CD14-positive monocyte (primary cell): Measurements from ENCODE around the gene FDPS. TPM values are rescaled to one million over a fixed set of nuclear protein-coding genes. Genes with fewer than 3 reads are reported as not detected.

ENCODE experiments used
- DNase-seq, 3 donors: peaks; one replicate each; pipeline ENCODE4 v3.0.0-alpha.2; 2011 to 2022
- H2AFZ ChIP-seq: 2 replicates; pipeline ENCODE4 v1.6.0; 2012; ENCODE audit warnings: mild to moderate bottlenecking, low read depth, low read length, inconsistent platforms; ENCODE audit not compliant: insufficient read depth, poor library complexity, severe bottlenecking
- H3K27ac ChIP-seq, 2 donors: 1 replicate in 1 of 2; 2 replicates in 1 of 2; pipeline ENCODE4 v1.5.1; 2012 to 2013; ENCODE audit warnings: low read length in 2 of 2, control low read depth in 1 of 2, inconsistent platforms in 1 of 2, low read depth in 1 of 2, mild to moderate bottlenecking in 1 of 2
- H3K27me3 ChIP-seq, 2 donors: one replicate each; pipeline versions ENCODE4 v1.6.0 to v1.6.1; 2011 to 2013; ENCODE audit warnings: low read length in 2 of 2; ENCODE audit not compliant: control insufficient read depth in 2 of 2, insufficient read depth in 2 of 2
- H3K36me3 ChIP-seq, 2 donors: replicated peaks in 1 of 2; 1 replicate in 1 of 2; 2 replicates in 1 of 2; pipeline versions ENCODE4 v1.5.1 to v1.6.1; 2012 to 2013; ENCODE audit warnings: low read length in 2 of 2, control low read depth in 1 of 2, inconsistent platforms in 1 of 2, mild to moderate bottlenecking in 1 of 2; ENCODE audit not compliant: insufficient read depth in 2 of 2, control insufficient read depth in 1 of 2
- H3K4me1 ChIP-seq, 2 donors: 1 replicate in 1 of 2; 2 replicates in 1 of 2; pipeline versions ENCODE4 v1.5.1 to v1.6.1; 2012 to 2013; ENCODE audit warnings: low read length in 2 of 2, control low read depth in 1 of 2, inconsistent platforms in 1 of 2, mild to moderate bottlenecking in 1 of 2, moderate library complexity in 1 of 2; ENCODE audit not compliant: insufficient read depth in 2 of 2, control insufficient read depth in 1 of 2
- H3K4me2 ChIP-seq: replicated peaks from 2 replicates; pipeline ENCODE3; 2012; ENCODE audit warnings: low read length, moderate library complexity, mild to moderate bottlenecking; ENCODE audit not compliant: poor library complexity, severe bottlenecking; ENCODE audit errors: extremely low read depth
- H3K4me3 ChIP-seq, 3 experiments: fragments of 200-600 bp in 1 of 3; sonication (generic) in 1 of 3; replicated peaks in 1 of 3; 1 replicate in 2 of 3; 2 replicates in 1 of 3; pipeline ENCODE4 v1.5.1; 2011 to 2013; ENCODE audit warnings: low read length in 3 of 3, mild to moderate bottlenecking in 3 of 3, control low read depth in 2 of 3, low read depth in 2 of 3, inconsistent platforms in 1 of 3, moderate library complexity in 1 of 3
- H3K79me2 ChIP-seq: 2 replicates; pipeline ENCODE4 v1.6.0; 2012; ENCODE audit warnings: mild to moderate bottlenecking, control low read depth, inconsistent platforms, low read length, moderate library complexity; ENCODE audit not compliant: insufficient read depth
- H3K9ac ChIP-seq: 2 replicates; pipeline ENCODE4 v1.6.0; 2017; ENCODE audit warnings: low read length, mild to moderate bottlenecking; ENCODE audit not compliant: insufficient read depth, poor library complexity, severe bottlenecking
- H3K9me3 ChIP-seq, 2 donors: replicated peaks in 1 of 2; 1 replicate in 1 of 2; 2 replicates in 1 of 2; pipeline versions ENCODE4 v1.5.1 to v1.6.1; 2012 to 2013; ENCODE audit warnings: low read length in 2 of 2, control low read depth in 1 of 2; ENCODE audit not compliant: control insufficient read depth in 1 of 2, insufficient read depth in 1 of 2
- H4K20me1 ChIP-seq: 2 replicates; pipeline ENCODE4 v1.6.0; 2012; ENCODE audit warnings: mild to moderate bottlenecking, low read length, control low read depth, moderate library complexity; ENCODE audit not compliant: insufficient read depth
- H3K27ac Mint-ChIP-seq, 7 donors: one replicate each; pipeline ENCODE4 v1.8.0; 2020; ENCODE audit warnings: mild to moderate bottlenecking in 7 of 7, mixed read lengths in 7 of 7, moderate library complexity in 6 of 7, inconsistent platforms in 2 of 7
- H3K27me3 Mint-ChIP-seq, 3 donors: one replicate each; pipeline ENCODE4 v1.8.0; 2021 to 2022; ENCODE audit warnings: low read depth in 3 of 3, mild to moderate bottlenecking in 3 of 3, mixed read lengths in 3 of 3, moderate library complexity in 3 of 3, inconsistent platforms in 1 of 3
- H3K36me3 Mint-ChIP-seq, 2 donors: one replicate each; pipeline ENCODE4 v1.8.0; 2020; ENCODE audit warnings: mixed read lengths in 2 of 2, inconsistent platforms in 1 of 2, mild to moderate bottlenecking in 1 of 2
- H3K4me1 Mint-ChIP-seq: one replicate; pipeline ENCODE4 v1.8.0; 2020; ENCODE audit warnings: mild to moderate bottlenecking, mixed read lengths
- H3K4me3 Mint-ChIP-seq, 2 donors: one replicate each; pipeline ENCODE4 v1.8.0; 2020; ENCODE audit warnings: mild to moderate bottlenecking in 2 of 2, mixed read lengths in 2 of 2, moderate library complexity in 1 of 2
- H3K9me3 Mint-ChIP-seq, 7 donors: one replicate each; pipeline ENCODE4 v1.8.0; 2020 to 2022; ENCODE audit warnings: mixed read lengths in 7 of 7, mild to moderate bottlenecking in 6 of 7, moderate library complexity in 6 of 7, inconsistent platforms in 2 of 7
- WGBS: methylation state at CpG from one replicate; pipeline ENCODE4 v1.1.5; 2013; ENCODE audit warnings: missing lambda C conversion rate; ENCODE audit not compliant: insufficient coverage; 5-methylcytosine and 5-hydroxymethylcytosine counted together
- intact Hi-C, 2 donors: fragments of 100-400 bp; cut with micrococcal nuclease; formaldehyde crosslinking; loops; one replicate each; pipeline versions ENCODE4 v1.15.0 to v1.15.1; 2023
- polyA plus RNA-seq, 3 donors: library from polyadenylated mRNA; depleted of rRNA in 1 of 3; unstranded in 2 of 3; stranded (reverse) in 1 of 3; fragments of 300-500 nt in 2 of 3; fragments of >200 nt in 1 of 3; fragmentation: Illumina TruSeq in 2 of 3; gene quantifications; 1 replicate in 2 of 3; 2 replicates in 1 of 3; pipeline ENCODE4 v1.2.3, GENCODE V29; 2012 to 2021
- TF ChIP-seq, protein P1 (sequence below): fragments of 200-600 bp; IDR thresholded peaks from one replicate; pipeline ENCODE4 v1.8.0; 2022; ENCODE audit warnings: antibody characterized with exemption, mild to moderate bottlenecking

The FDPS gene
- polyA plus RNA-seq, 3 donors = 92.5 to 123 (median 117) TPM

DNA sequence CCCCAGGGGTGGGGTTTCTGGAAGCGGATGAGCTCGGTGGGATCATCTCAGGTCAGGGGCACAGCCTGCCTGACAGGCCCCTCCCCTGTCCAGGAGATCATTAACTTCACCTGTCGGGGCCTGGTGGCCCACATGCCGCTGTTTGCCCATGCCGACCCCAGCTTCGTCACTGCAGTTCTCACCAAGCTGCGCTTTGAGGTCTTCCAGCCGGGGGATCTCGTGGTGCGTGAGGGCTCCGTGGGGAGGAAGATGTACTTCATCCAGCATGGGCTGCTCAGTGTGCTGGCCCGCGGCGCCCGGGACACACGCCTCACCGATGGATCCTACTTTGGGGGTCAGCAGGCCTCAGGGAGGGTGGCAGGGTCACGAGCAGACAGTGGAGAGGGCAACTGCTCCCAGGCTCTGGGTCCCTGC lies 23.0 kb upstream of the FDPS start:
- Histone ChIP-seq H3K9ac (no peak overlapping the region), H3K4me3 (no peak overlapping the region), H3K36me3 (no peaks in the 10 kb centered on the region), H3K79me2 (no peaks in the 10 kb centered on the region), H3K27me3 (no peaks in the 10 kb centered on the region), H3K4me1 (no peaks in the 10 kb centered on the region), H2AFZ (no peak overlapping the region), H4K20me1 (no peaks in the 10 kb centered on the region), H3K9me3 (no peaks in the 10 kb centered on the region), H3K4me2 (no peak overlapping the region), H3K27ac (no peak overlapping the region)
- no peaks in the 10 kb centered on the region for H3K36me3 Mint-ChIP-seq
- TF ChIP-seq, protein P1, sequence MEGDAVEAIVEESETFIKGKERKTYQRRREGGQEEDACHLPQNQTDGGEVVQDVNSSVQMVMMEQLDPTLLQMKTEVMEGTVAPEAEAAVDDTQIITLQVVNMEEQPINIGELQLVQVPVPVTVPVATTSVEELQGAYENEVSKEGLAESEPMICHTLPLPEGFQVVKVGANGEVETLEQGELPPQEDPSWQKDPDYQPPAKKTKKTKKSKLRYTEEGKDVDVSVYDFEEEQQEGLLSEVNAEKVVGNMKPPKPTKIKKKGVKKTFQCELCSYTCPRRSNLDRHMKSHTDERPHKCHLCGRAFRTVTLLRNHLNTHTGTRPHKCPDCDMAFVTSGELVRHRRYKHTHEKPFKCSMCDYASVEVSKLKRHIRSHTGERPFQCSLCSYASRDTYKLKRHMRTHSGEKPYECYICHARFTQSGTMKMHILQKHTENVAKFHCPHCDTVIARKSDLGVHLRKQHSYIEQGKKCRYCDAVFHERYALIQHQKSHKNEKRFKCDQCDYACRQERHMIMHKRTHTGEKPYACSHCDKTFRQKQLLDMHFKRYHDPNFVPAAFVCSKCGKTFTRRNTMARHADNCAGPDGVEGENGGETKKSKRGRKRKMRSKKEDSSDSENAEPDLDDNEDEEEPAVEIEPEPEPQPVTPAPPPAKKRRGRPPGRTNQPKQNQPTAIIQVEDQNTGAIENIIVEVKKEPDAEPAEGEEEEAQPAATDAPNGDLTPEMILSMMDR = no peak
- H3K9me3 Mint-ChIP-seq = no peaks in the 10 kb centered on the region
- H3K27me3 Mint-ChIP-seq = peaks cover 0 to 4% (median 2%) of the 10 kb centered on the region in 3 donors
- no peak for DNase-seq
- 98% methylated on average over 18 of the region's 18 CpGs for WGBS
- H3K27ac Mint-ChIP-seq = no peak overlapping the region
- no peak overlapping the region for H3K4me3 Mint-ChIP-seq
- peaks cover 2% of the 10 kb centered on the region for H3K4me1 Mint-ChIP-seq
- intact Hi-C loops = no loop called here

DNA sequence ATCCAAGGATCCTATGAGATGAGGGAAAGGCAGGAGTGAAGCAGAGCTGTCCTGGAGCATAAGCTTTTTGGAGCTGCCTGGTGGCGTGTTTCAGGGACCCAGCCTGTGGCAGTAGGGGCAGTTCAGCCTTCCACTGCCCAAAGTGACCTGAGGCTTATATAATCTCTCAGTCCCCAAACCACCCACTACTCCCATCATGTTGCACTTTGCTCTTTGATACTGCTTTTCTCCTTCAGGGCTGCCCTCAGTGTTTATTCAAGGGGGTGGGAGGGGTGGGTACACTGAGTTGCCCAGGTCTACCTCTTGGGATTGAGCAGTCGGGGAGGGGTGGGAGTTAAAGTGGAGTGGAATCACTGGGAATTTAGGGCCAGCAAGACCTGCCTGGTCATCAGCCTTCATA lies 22.1 kb upstream of the FDPS start:
- H3K9me3 ChIP-seq = no peaks in the 10 kb centered on the region
- no peaks in the 10 kb centered on the region for H3K36me3 ChIP-seq
- no peak overlapping the region for H3K4me3 ChIP-seq
- no peak overlapping the region for H2AFZ ChIP-seq
- TF ChIP-seq, protein P1 = no peak
- no peak overlapping the region for H3K9ac ChIP-seq
- no peaks in the 10 kb centered on the region for H4K20me1 ChIP-seq
- no peaks in the 10 kb centered on the region for H3K27me3 ChIP-seq
- Mint-ChIP-seq H3K27ac (peak overlapping the region in 1 of 7 donors; percentile 46), H3K4me1 (peaks cover 2% of the 10 kb centered on the region), H3K27me3 (peaks cover 2 to 9% (median 6%) of the 10 kb centered on the region in 3 donors), H3K4me3 (no peak overlapping the region), H3K9me3 (no peaks in the 10 kb centered on the region), H3K36me3 (no peaks in the 10 kb centered on the region)
- no peak overlapping the region for H3K4me2 ChIP-seq
- WGBS = 94% methylated on average over 2 of the region's 2 CpGs
- intact Hi-C loops = no loop called here
- no peaks in the 10 kb centered on the region for H3K4me1 ChIP-seq
- no peak overlapping the region for H3K27ac ChIP-seq
- H3K79me2 ChIP-seq = no peaks in the 10 kb centered on the region
- DNase-seq = no peak
